ENCODE data around the gene SESN1. TPM values are rescaled to one million over a fixed set of nuclear protein-coding genes. Genes with fewer than 3 reads are reported as not detected.

The SESN1 gene
- total RNA-seq, 6 experiments from 2014 or later, result 8.7 to 17.1 (median 11.9) TPM

DNA sequence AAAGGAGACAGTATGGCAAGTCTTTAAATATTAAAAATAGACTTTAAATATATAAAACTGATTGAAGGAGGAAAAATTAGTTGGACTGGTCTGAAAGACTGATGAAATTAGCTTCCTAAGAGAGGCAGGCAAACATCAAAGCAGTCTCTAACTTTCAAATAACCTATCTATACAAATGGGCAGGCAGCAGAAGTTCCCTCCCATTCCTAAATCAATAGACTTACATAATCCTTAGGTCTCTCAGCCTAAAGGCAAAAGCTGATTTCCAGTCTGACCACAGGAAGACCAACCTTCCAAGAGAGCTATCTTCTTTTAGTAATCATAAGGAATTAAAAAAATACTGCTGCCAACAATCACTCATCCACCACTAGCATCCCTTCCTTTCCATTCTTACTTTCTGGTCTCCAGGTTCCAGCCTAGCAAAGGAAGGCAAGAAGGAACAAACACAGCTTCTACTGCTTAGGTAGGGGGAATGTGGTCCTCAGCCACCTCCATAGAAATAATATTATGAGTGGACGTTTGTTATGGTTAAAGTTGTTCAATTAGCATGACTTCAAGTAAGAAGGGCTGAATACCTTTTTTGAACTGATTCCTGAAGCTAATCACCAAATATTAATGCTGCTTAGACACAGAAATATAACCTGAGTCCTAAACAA lies 44.1 kb downstream of the SESN1 start:
- no peak for TF ChIP-seq POLR2A (IDR thresholded peaks at IDR 0.05)
- TF ChIP-seq, protein P1, sequence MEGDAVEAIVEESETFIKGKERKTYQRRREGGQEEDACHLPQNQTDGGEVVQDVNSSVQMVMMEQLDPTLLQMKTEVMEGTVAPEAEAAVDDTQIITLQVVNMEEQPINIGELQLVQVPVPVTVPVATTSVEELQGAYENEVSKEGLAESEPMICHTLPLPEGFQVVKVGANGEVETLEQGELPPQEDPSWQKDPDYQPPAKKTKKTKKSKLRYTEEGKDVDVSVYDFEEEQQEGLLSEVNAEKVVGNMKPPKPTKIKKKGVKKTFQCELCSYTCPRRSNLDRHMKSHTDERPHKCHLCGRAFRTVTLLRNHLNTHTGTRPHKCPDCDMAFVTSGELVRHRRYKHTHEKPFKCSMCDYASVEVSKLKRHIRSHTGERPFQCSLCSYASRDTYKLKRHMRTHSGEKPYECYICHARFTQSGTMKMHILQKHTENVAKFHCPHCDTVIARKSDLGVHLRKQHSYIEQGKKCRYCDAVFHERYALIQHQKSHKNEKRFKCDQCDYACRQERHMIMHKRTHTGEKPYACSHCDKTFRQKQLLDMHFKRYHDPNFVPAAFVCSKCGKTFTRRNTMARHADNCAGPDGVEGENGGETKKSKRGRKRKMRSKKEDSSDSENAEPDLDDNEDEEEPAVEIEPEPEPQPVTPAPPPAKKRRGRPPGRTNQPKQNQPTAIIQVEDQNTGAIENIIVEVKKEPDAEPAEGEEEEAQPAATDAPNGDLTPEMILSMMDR (IDR thresholded peaks at IDR 0.05), result no peak
- no peak for ATAC-seq
- intact Hi-C loops (cut with DNase I), result no loop called here

GRCh38 chr6:109050012-109050411 lies 44.6 kb downstream of the SESN1 start:
- Histone ChIP-seq H3K4me1 (no peaks in the 10 kb centered on the region), H3K9me3 (no peaks in the 10 kb centered on the region), H3K27ac (no peak overlapping the region), H3K27me3 (no peaks in the 10 kb centered on the region), H3K4me3 (no peak overlapping the region), H3K36me3 (no peaks in the 10 kb centered on the region)
- intact Hi-C loops (cut with DNase I), result no loop called here
- ATAC-seq, result no peak
- WGBS (ENCODE audit: insufficient coverage, low coverage, low lambda C conversion rate, missing lambda C conversion rate), result 88% methylated on average over 2 of the region's 2 CpGs
- no peak for DNase-seq
- no peak for TF ChIP-seq POLR2A (IDR thresholded peaks at IDR 0.05)
- TF ChIP-seq, protein P1 (IDR thresholded peaks at IDR 0.05), result no peak

More for the DNA sequence above, 44.1 kb downstream of the SESN1 start:
- WGBS (ENCODE audit: insufficient coverage, low coverage, low lambda C conversion rate, missing lambda C conversion rate), result 71% methylated on average over 1 of the region's 1 CpG
- Histone ChIP-seq H3K36me3 (no peaks in the 10 kb centered on the region), H3K27me3 (no peaks in the 10 kb centered on the region), H3K4me3 (no peak overlapping the region), H3K4me1 (no peaks in the 10 kb centered on the region), H3K27ac (no peak overlapping the region), H3K9me3 (no peaks in the 10 kb centered on the region)
- no peak for DNase-seq

DNA sequence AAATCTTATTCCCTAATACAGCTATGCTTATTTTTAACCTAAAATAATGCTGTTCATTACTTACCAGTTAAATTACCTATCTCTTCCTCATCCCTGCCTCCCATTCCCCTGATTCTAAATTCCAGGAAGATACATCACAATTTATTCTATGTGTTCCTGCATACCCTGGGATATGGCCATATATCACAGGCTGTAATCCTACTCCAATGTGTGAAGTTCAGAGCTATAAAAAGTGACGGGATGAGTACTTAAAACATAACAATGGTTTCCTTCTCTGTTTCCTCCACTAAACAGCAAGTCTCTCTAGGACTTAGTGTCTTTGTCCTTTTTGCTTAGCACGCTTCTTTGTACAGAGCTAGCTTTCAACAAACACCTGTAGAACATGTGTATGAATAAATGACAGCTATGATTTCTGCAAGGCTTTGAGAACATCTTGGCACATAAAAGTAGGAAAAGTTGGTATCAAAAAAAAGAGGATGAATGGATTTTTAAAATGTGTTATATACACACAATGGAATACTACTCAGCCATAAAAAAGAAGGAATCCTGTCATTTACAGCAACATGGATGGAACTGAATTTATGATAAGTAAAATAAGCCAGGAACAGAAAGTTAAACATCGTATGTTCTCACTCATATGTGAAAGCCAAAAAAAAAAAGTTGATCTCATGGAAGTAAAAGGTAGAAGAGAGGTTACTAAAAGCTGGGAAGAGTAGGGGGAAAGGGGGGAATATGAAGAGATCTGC lies 45.8 kb downstream of the SESN1 start:
- no peaks in the 10 kb centered on the region for H3K36me3 ChIP-seq
- no peak for TF ChIP-seq POLR2A (IDR thresholded peaks at IDR 0.05)
- TF ChIP-seq, protein P1 (IDR thresholded peaks at IDR 0.05), result no peak
- WGBS (ENCODE audit: insufficient coverage, low coverage, low lambda C conversion rate, missing lambda C conversion rate), result 88% methylated on average over 3 of the region's 3 CpGs
- no peak overlapping the region for H3K27ac ChIP-seq
- H3K27me3 ChIP-seq, result no peaks in the 10 kb centered on the region
- DNase-seq, result no peak
- intact Hi-C loops (cut with DNase I), result no loop called here
- H3K4me1 ChIP-seq, result no peaks in the 10 kb centered on the region
- H3K9me3 ChIP-seq, result no peaks in the 10 kb centered on the region
- no peak for ATAC-seq
- H3K4me3 ChIP-seq, result no peak overlapping the region

GRCh38 chr6:109048176-109048575 lies 46.5 kb downstream of the SESN1 start:
- intact Hi-C loops (cut with DNase I), result no loop called here
- Histone ChIP-seq H3K27me3 (no peaks in the 10 kb centered on the region), H3K27ac (no peak overlapping the region), H3K4me3 (no peak overlapping the region), H3K36me3 (no peaks in the 10 kb centered on the region), H3K4me1 (no peaks in the 10 kb centered on the region), H3K9me3 (no peaks in the 10 kb centered on the region)
- 72% methylated on average over 1 of the region's 1 CpG for WGBS (ENCODE audit: insufficient coverage, low coverage, low lambda C conversion rate, missing lambda C conversion rate)
- TF ChIP-seq POLR2A (IDR thresholded peaks at IDR 0.05), result no peak
- TF ChIP-seq, protein P1 (IDR thresholded peaks at IDR 0.05), result no peak
- ATAC-seq (no peak), DNase-seq (no peak)

Data from right lobe of liver (tissue), 6 donors.